ENCODE data around the gene COPB2.

GRCh38 chr3:139327861-139328260, 61.6 kb downstream of the COPB2 start:
- TF ChIP-seq CTCF (IDR thresholded peaks at IDR 0.05) (no peak), EZH2 (IDR thresholded peaks at IDR 0.05) (no peak)
